H9 (cell line): Measurements from ENCODE around the gene FHL1. TPM values are rescaled to one million over a fixed set of nuclear protein-coding genes. Genes with fewer than 3 reads are reported as not detected.

Source experiments
- DNase-seq: peaks from one replicate; pipeline ENCODE4 v3.0.0-alpha.2; 2017
- H2AFZ ChIP-seq: one replicate; pipeline ENCODE4 v1.6.1; 2013; ENCODE audit warnings: mild to moderate bottlenecking, low read length, control low read depth, moderate library complexity
- H2AK5ac ChIP-seq: 2 replicates; pipeline ENCODE4 v1.6.1; 2013; ENCODE audit warnings: low read length, control low read depth, mixed read lengths; ENCODE audit not compliant: insufficient read length
- H2BK120ac ChIP-seq: one replicate; pipeline ENCODE4 v1.6.1; 2013; ENCODE audit warnings: low read depth, mild to moderate bottlenecking, low read length, control low read depth, inconsistent platforms; ENCODE audit not compliant: poor library complexity, severe bottlenecking
- H2BK12ac ChIP-seq: 2 replicates; pipeline ENCODE4 v1.6.1; 2013; ENCODE audit warnings: low read length, control low read depth, mixed read lengths, low read depth; ENCODE audit not compliant: insufficient read length
- H2BK15ac ChIP-seq: 2 replicates; pipeline ENCODE4 v1.6.1; 2013; ENCODE audit warnings: low read depth, low read length, control low read depth
- H2BK20ac ChIP-seq: one replicate; pipeline ENCODE4 v1.6.1; 2013; ENCODE audit warnings: low read depth, mild to moderate bottlenecking, low read length, control low read depth, inconsistent platforms; ENCODE audit not compliant: poor library complexity, severe bottlenecking
- H2BK5ac ChIP-seq: 2 replicates; pipeline ENCODE4 v1.6.1; 2013; ENCODE audit warnings: low read length, control low read depth, mixed read lengths; ENCODE audit not compliant: insufficient read length
- H3K14ac ChIP-seq: 2 replicates; pipeline ENCODE4 v1.6.1; 2013; ENCODE audit warnings: low read length, control low read depth; ENCODE audit not compliant: insufficient read depth
- H3K18ac ChIP-seq: 2 replicates; pipeline ENCODE4 v1.6.1; 2013; ENCODE audit warnings: low read depth, mild to moderate bottlenecking, mixed read lengths, low read length, control low read depth; ENCODE audit not compliant: insufficient read length
- H3K23ac ChIP-seq: 2 replicates; pipeline ENCODE4 v1.6.1; 2013; ENCODE audit warnings: low read length, control low read depth, mixed read lengths, low read depth; ENCODE audit not compliant: insufficient read length
- H3K23me2 ChIP-seq: 2 replicates; pipeline ENCODE4 v1.6.1; 2013; ENCODE audit warnings: low read depth, mild to moderate bottlenecking, mixed read lengths, low read length, control low read depth; ENCODE audit not compliant: insufficient read length, poor library complexity, severe bottlenecking
- H3K27ac ChIP-seq: 2 replicates; pipeline ENCODE4 v1.5.1; 2013; ENCODE audit warnings: low read length, control low read depth, mixed read lengths, low read depth; ENCODE audit not compliant: insufficient read length
- H3K27me3 ChIP-seq: 2 replicates; pipeline ENCODE4 v1.6.1; 2013; ENCODE audit warnings: low read length, control low read depth, inconsistent platforms; ENCODE audit not compliant: insufficient read depth
- H3K4ac ChIP-seq: 2 replicates; pipeline ENCODE4 v1.6.1; 2013; ENCODE audit warnings: low read depth, mild to moderate bottlenecking, control low read depth, inconsistent platforms, low read length, moderate library complexity
- H3K4me1 ChIP-seq: 2 replicates; pipeline ENCODE4 v1.6.1; 2013; ENCODE audit warnings: low read length, control low read depth, inconsistent platforms; ENCODE audit not compliant: insufficient read depth
- H3K4me2 ChIP-seq: 2 replicates; pipeline ENCODE4 v1.6.1; 2013; ENCODE audit warnings: low read length, control low read depth, mixed read lengths; ENCODE audit not compliant: insufficient read length, insufficient read depth
- H3K56ac ChIP-seq: 2 replicates; pipeline ENCODE4 v1.6.1; 2013; ENCODE audit warnings: low read depth, mild to moderate bottlenecking, mixed read lengths, low read length, control low read depth; ENCODE audit not compliant: insufficient read length
- H3K79me1 ChIP-seq: 2 replicates; pipeline ENCODE4 v1.6.1; 2013; ENCODE audit warnings: low read depth, mild to moderate bottlenecking, moderate library complexity, low read length, control low read depth, inconsistent platforms; ENCODE audit not compliant: insufficient read depth, poor library complexity, severe bottlenecking
- H3K79me2 ChIP-seq: 2 replicates; pipeline ENCODE4 v1.6.1; 2013; ENCODE audit warnings: low read length, control low read depth, inconsistent platforms; ENCODE audit not compliant: insufficient read depth
- H3K9ac ChIP-seq: 2 replicates; pipeline ENCODE4 v1.6.1; 2013; ENCODE audit warnings: low read length, control low read depth, mixed read lengths; ENCODE audit not compliant: insufficient read length; ENCODE audit errors: extremely low read depth
- H3K9me3 ChIP-seq: one replicate; pipeline ENCODE4 v1.6.1; 2013; ENCODE audit warnings: low read depth, low read length, inconsistent platforms; ENCODE audit not compliant: control insufficient read depth
- H3T11ph ChIP-seq: one replicate; pipeline ENCODE4 v1.6.1; 2013; ENCODE audit warnings: mild to moderate bottlenecking, low read length, control low read depth, inconsistent platforms
- H4K20me1 ChIP-seq: one replicate; pipeline ENCODE4 v1.6.1; 2013; ENCODE audit not compliant: control insufficient read depth, insufficient read length, insufficient read depth
- H4K5ac ChIP-seq: 2 replicates; pipeline ENCODE4 v1.6.1; 2013; ENCODE audit warnings: low read depth, mild to moderate bottlenecking, mixed read lengths, low read length, control low read depth; ENCODE audit not compliant: insufficient read length
- H4K8ac ChIP-seq: replicated peaks from 2 replicates; pipeline ENCODE4 v1.6.1; 2013; ENCODE audit warnings: low read length, control low read depth, mixed read lengths, low read depth; ENCODE audit not compliant: insufficient read length
- H4K91ac ChIP-seq: 2 replicates; pipeline ENCODE4 v1.6.1; 2013; ENCODE audit warnings: low read depth, mild to moderate bottlenecking, moderate library complexity, mixed read lengths, low read length, control low read depth; ENCODE audit not compliant: insufficient read length
- H3K27ac Mint-ChIP-seq, 3 experiments: 2 replicates in 2 of 3; 3 replicates in 1 of 3; pipeline ENCODE4 v1.8.0; 2020 to 2021; ENCODE audit warnings: mixed read lengths in 3 of 3, mild to moderate bottlenecking in 1 of 3, moderate library complexity in 1 of 3
- H3K27me3 Mint-ChIP-seq: 2 replicates; pipeline ENCODE4 v1.8.0; 2021; ENCODE audit warnings: low read depth, mild to moderate bottlenecking, moderate library complexity, mixed read lengths
- H3K36me3 Mint-ChIP-seq, 3 experiments: 2 replicates in 2 of 3; 3 replicates in 1 of 3; pipeline ENCODE4 v1.8.0; 2020 to 2021; ENCODE audit warnings: low read depth in 3 of 3, mixed read lengths in 3 of 3; ENCODE audit not compliant: insufficient read depth in 1 of 3
- H3K4me1 Mint-ChIP-seq, 2 experiments: 2 replicates each; pipeline ENCODE4 v1.8.0; 2020; ENCODE audit warnings: mixed read lengths in 2 of 2
- H3K4me3 Mint-ChIP-seq, 2 experiments: 2 replicates in 1 of 2; 3 replicates in 1 of 2; pipeline ENCODE4 v1.8.0; 2020 to 2021; ENCODE audit warnings: mild to moderate bottlenecking in 2 of 2, mixed read lengths in 2 of 2, moderate library complexity in 1 of 2
- H3K9me3 Mint-ChIP-seq, 2 experiments: 2 replicates in 1 of 2; 3 replicates in 1 of 2; pipeline ENCODE4 v1.8.0; 2020; ENCODE audit warnings: mild to moderate bottlenecking in 2 of 2, mixed read lengths in 2 of 2, moderate library complexity in 1 of 2
- WGBS: extraction: QIAGEN DNeasy Blood & Tissue Kit; methylation state at CpG from one replicate; pipeline ENCODE4 v1.1.7; 2013; ENCODE audit warnings: missing lambda C conversion rate, low lambda C conversion rate, mixed read lengths; ENCODE audit not compliant: insufficient read length; ENCODE audit errors: extremely low coverage; 5-methylcytosine and 5-hydroxymethylcytosine counted together
- total RNA-seq: library from RNA; stranded (reverse); gene quantifications from 2 replicates; pipeline ENCODE4 v1.2.1, GENCODE V29; 2021
- TF ChIP-seq, protein P1 (sequence below): fragments of 200-600 bp; sonication (generic); conservative IDR thresholded peaks from 3 replicates; pipeline ENCODE4 v1.8.0; 2021; ENCODE audit warnings: antibody characterized with exemption, mild to moderate bottlenecking

FHL1 gene
- total RNA-seq, 1 experiment from 2014 or later: 20.0 TPM

DNA sequence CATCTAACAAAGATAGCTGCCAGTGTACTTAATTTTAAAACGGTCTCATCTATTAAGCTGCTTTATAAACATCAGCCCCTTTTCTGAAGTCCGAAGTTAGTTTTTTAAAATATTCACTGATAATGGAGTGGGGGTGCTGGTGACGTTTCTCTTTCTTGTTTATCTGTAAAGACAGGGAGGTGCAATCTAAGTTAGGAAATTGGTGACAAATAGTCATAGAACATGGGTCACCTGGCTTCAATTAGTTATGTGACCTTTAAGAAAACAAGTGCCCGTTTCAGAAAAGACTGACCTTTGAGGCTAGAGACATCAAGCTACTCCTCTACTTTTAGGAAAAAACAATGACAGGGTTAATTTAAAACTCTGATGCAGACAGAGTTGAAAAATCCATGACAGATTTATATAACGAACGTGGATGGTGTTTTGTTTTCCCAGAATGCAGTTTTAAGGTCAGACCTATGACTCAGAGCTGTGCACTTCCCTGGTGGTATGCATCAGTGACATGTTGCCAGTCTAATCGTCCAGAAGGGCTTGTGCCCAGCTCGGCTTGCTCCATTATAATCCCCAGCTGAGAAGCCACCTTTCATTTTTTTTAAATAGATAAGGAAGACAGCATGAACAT is 38.2 kb downstream of the FHL1 start:
- Histone ChIP-seq H3K79me2 (no peaks in the 10 kb centered on the region), H3K14ac (no peak overlapping the region), H2BK5ac (no peak overlapping the region), H3K23me2 (no peaks in the 10 kb centered on the region), H3K4me2 (no peak overlapping the region), H2AFZ (no peak overlapping the region), H3K9ac (no peak overlapping the region), H3K18ac (no peak overlapping the region), H4K20me1 (no peaks in the 10 kb centered on the region), H3K79me1 (no peaks in the 10 kb centered on the region), H2BK20ac (no peak overlapping the region), H3K27ac (no peak overlapping the region), H3T11ph (no peak overlapping the region), H3K27me3 (no peaks in the 10 kb centered on the region), H3K9me3 (peaks cover 34% of the 10 kb centered on the region), H4K91ac (no peak overlapping the region), H2BK120ac (no peak overlapping the region), H4K8ac (no peak overlapping the region), H4K5ac (no peak overlapping the region), H2AK5ac (no peak overlapping the region), H3K56ac (no peak overlapping the region), H2BK15ac (no peak overlapping the region), H2BK12ac (no peak overlapping the region), H3K23ac (no peak overlapping the region), H3K4ac (no peak overlapping the region), H3K4me1 (no peaks in the 10 kb centered on the region)
- H3K27me3 Mint-ChIP-seq: no peaks in the 10 kb centered on the region
- 0 out of 7 replicates have a peak, but pooled peaks cover 0 to 3% (median 0%) of the 10 kb centered on the region in 3 experiments for H3K36me3 Mint-ChIP-seq
- no peak overlapping the region for H3K4me3 Mint-ChIP-seq
- H3K4me1 Mint-ChIP-seq: no peaks in the 10 kb centered on the region
- TF ChIP-seq, protein P1, sequence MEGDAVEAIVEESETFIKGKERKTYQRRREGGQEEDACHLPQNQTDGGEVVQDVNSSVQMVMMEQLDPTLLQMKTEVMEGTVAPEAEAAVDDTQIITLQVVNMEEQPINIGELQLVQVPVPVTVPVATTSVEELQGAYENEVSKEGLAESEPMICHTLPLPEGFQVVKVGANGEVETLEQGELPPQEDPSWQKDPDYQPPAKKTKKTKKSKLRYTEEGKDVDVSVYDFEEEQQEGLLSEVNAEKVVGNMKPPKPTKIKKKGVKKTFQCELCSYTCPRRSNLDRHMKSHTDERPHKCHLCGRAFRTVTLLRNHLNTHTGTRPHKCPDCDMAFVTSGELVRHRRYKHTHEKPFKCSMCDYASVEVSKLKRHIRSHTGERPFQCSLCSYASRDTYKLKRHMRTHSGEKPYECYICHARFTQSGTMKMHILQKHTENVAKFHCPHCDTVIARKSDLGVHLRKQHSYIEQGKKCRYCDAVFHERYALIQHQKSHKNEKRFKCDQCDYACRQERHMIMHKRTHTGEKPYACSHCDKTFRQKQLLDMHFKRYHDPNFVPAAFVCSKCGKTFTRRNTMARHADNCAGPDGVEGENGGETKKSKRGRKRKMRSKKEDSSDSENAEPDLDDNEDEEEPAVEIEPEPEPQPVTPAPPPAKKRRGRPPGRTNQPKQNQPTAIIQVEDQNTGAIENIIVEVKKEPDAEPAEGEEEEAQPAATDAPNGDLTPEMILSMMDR: no peak
- no peak overlapping the region for H3K27ac Mint-ChIP-seq
- no peak for DNase-seq
- WGBS: no CpG with 5 or more reads among the region's 8 CpGs
- peaks cover 49 to 56% of the 10 kb centered on the region in 2 experiments for H3K9me3 Mint-ChIP-seq
